IMR-90 (cell line): ENCODE measurements around the gene LRP1B. TPM values are rescaled to one million over a fixed set of nuclear protein-coding genes. Genes with fewer than 3 reads are reported as not detected.

Experiments used
- ATAC-seq: fragments of 200-7000 bp; cut with Tn5 transposase; 2 replicates; pipeline ENCODE4 v1.9.1; 2020; ENCODE audit warnings: low read depth, mild to moderate bottlenecking, moderate library complexity
- BruUV-seq: library from RNA; stranded (reverse); fragments of 400-500 nt; replicated peaks from 2 replicates; lab custom pipeline; 2021; lab: Mats Ljungman, UMichigan
- CTCF ChIA-PET: fragments of 300-600 bp; formaldehyde crosslinking; extraction: SDS; loops from one replicate; lab custom pipeline; 2021; ENCODE audit warnings: antibody characterized with exemption; lab: Yijun Ruan, JAX
- POLR2A ChIA-PET: fragments of 300-600 bp; sonication (Branson Sonifier 250); formaldehyde crosslinking; loops from one replicate; lab custom pipeline; 2022; ENCODE audit warnings: antibody characterized with exemption; ENCODE audit not compliant: unreplicated experiment; lab: Charles Lee
- DNase-seq: peaks from one replicate; pipeline ENCODE4 v3.0.0; 2013
- H2AFZ ChIP-seq: replicated peaks from 2 replicates; pipeline ENCODE3; 2013; ENCODE audit warnings: low read length, mild to moderate bottlenecking; ENCODE audit not compliant: poor library complexity
- H2AK5ac ChIP-seq: 2 replicates; pipeline ENCODE4 v1.6.1; 2013; ENCODE audit warnings: low read depth, low read length, inconsistent platforms
- H2AK9ac ChIP-seq: replicated peaks from 2 replicates; pipeline ENCODE3; 2013; ENCODE audit warnings: mild to moderate bottlenecking, low read depth, low read length, moderate library complexity; ENCODE audit not compliant: poor library complexity
- H2BK120ac ChIP-seq: 2 replicates; pipeline ENCODE4 v1.6.1; 2013; ENCODE audit warnings: low read depth, low read length, inconsistent platforms
- H2BK15ac ChIP-seq: 3 replicates; pipeline ENCODE4 v1.6.1; 2013; ENCODE audit warnings: low read depth, low read length, inconsistent platforms
- H2BK20ac ChIP-seq: 2 replicates; pipeline ENCODE4 v1.6.1; 2013; ENCODE audit warnings: low read depth, mild to moderate bottlenecking, inconsistent platforms, low read length, moderate library complexity
- H2BK5ac ChIP-seq: 2 replicates; pipeline ENCODE4 v1.6.1; 2013; ENCODE audit warnings: mild to moderate bottlenecking, low read depth, low read length, inconsistent platforms; ENCODE audit not compliant: poor library complexity, severe bottlenecking
- H3K14ac ChIP-seq: replicated peaks from 2 replicates; pipeline ENCODE4 v1.6.1; 2013; ENCODE audit warnings: low read depth, low read length, inconsistent platforms
- H3K18ac ChIP-seq: 2 replicates; pipeline ENCODE4 v1.6.1; 2013; ENCODE audit warnings: low read depth, low read length, control low read depth
- H3K23ac ChIP-seq: 2 replicates; pipeline ENCODE4 v1.6.1; 2013; ENCODE audit warnings: low read depth, low read length, inconsistent platforms
- H3K27ac ChIP-seq: 2 replicates; pipeline ENCODE4 v1.5.1; 2013; ENCODE audit warnings: mild to moderate bottlenecking, control low read depth, low read length; ENCODE audit not compliant: insufficient read depth
- H3K27me3 ChIP-seq: 2 replicates; pipeline ENCODE4 v1.6.1; 2013; ENCODE audit warnings: low read length; ENCODE audit not compliant: control insufficient read depth, insufficient read depth
- H3K36me3 ChIP-seq: 2 replicates; pipeline ENCODE4 v1.6.1; 2013; ENCODE audit warnings: low read length, mixed read lengths; ENCODE audit not compliant: control insufficient read depth, insufficient read depth
- H3K4ac ChIP-seq: 2 replicates; pipeline ENCODE4 v1.6.1; 2013; ENCODE audit warnings: low read depth, low read length, inconsistent platforms
- H3K4me1 ChIP-seq: 2 replicates; pipeline ENCODE4 v1.6.1; 2013; ENCODE audit warnings: low read length, mixed read lengths; ENCODE audit not compliant: control insufficient read depth, insufficient read depth
- H3K4me2 ChIP-seq: 2 replicates; pipeline ENCODE4 v1.6.1; 2013; ENCODE audit warnings: low read depth, mild to moderate bottlenecking, control low read depth, low read length, moderate library complexity
- H3K4me3 ChIP-seq: 2 replicates; pipeline ENCODE4 v1.5.1; 2013; ENCODE audit warnings: low read depth, mild to moderate bottlenecking, control low read depth, low read length, moderate library complexity; ENCODE audit not compliant: insufficient read depth
- H3K56ac ChIP-seq: 2 replicates; pipeline ENCODE4 v1.6.1; 2013; ENCODE audit warnings: low read length, inconsistent platforms; ENCODE audit not compliant: insufficient read depth; ENCODE audit errors: extremely low read depth
- H3K79me1 ChIP-seq, 2 experiments: 2 replicates each; pipeline ENCODE4 v1.6.1; 2013; ENCODE audit warnings: low read length in 2 of 2, inconsistent platforms in 1 of 2, low read depth in 1 of 2
- H3K9ac ChIP-seq: 2 replicates; pipeline ENCODE4 v1.6.1; 2013; ENCODE audit warnings: low read depth, low read length, control low read depth
- H3K9me1 ChIP-seq: 2 replicates; pipeline ENCODE4 v1.6.1; 2013; ENCODE audit warnings: low read length, inconsistent platforms; ENCODE audit not compliant: insufficient read depth
- H3K9me3 ChIP-seq: 2 replicates; pipeline ENCODE4 v1.6.1; 2013; ENCODE audit warnings: low read length; ENCODE audit not compliant: control insufficient read depth, insufficient read depth
- H4K20me1 ChIP-seq: 2 replicates; pipeline ENCODE4 v1.6.1; 2013; ENCODE audit warnings: low read length, inconsistent platforms; ENCODE audit not compliant: insufficient read depth
- H4K5ac ChIP-seq: 2 replicates; pipeline ENCODE4 v1.6.1; 2013; ENCODE audit warnings: mild to moderate bottlenecking, low read depth, low read length, control low read depth
- H4K8ac ChIP-seq, 2 experiments: 2 replicates each; pipeline ENCODE4 v1.6.1; 2013; ENCODE audit warnings: low read depth in 2 of 2, low read length in 2 of 2, control low read depth in 1 of 2, inconsistent platforms in 1 of 2
- H4K91ac ChIP-seq: 2 replicates; pipeline ENCODE4 v1.6.1; 2013; ENCODE audit warnings: low read depth, low read length, inconsistent platforms; ENCODE audit not compliant: insufficient read depth
- BHLHE40 ChIP-seq: fragments of 150-350 bp; IDR thresholded peaks from 2 replicates; pipeline ENCODE4 v1.6.1; 2016; ENCODE audit warnings: mild to moderate bottlenecking, low read depth, low read length
- CEBPB ChIP-seq: IDR thresholded peaks from 2 replicates; pipeline ENCODE4 v1.6.1; 2012; ENCODE audit warnings: low read depth, low read length, improper control_type of control experiment
- FOS ChIP-seq: fragments of 150-350 bp; IDR thresholded peaks from 2 replicates; pipeline ENCODE4 v1.6.1; 2016; ENCODE audit warnings: low read depth, low read length
- MAZ ChIP-seq: IDR thresholded peaks from 2 replicates; pipeline ENCODE4 v1.6.1; 2012; ENCODE audit warnings: low read depth, mild to moderate bottlenecking, low read length, improper control_type of control experiment, moderate library complexity, borderline replicate concordance
- MXI1 ChIP-seq: IDR thresholded peaks from 2 replicates; pipeline ENCODE4 v1.6.1; 2012; ENCODE audit warnings: low read depth, mild to moderate bottlenecking, low read length, moderate library complexity, borderline replicate concordance
- POLR2A ChIP-seq: IDR thresholded peaks from 2 replicates; pipeline ENCODE4 v1.6.1; 2012; ENCODE audit warnings: mild to moderate bottlenecking, low read depth, low read length
- RAD21 ChIP-seq: IDR thresholded peaks from 2 replicates; pipeline ENCODE4 v1.6.1; 2012; ENCODE audit warnings: low read length, improper control_type of control experiment
- RCOR1 ChIP-seq: IDR thresholded peaks from 2 replicates; pipeline ENCODE4 v1.6.1; 2012; ENCODE audit warnings: mild to moderate bottlenecking, low read length, improper control_type of control experiment; ENCODE audit not compliant: insufficient replicate concordance
- RFX5 ChIP-seq: IDR thresholded peaks from 2 replicates; pipeline ENCODE4 v1.8.0; 2012; ENCODE audit warnings: low read depth, mild to moderate bottlenecking, low read length, moderate library complexity
- dilution Hi-C: fragments of 300-500 bp; cut with HindIII; formaldehyde crosslinking; loops from one replicate; pipeline ENCODE4 v1.14.3; 2018; ENCODE audit warnings: low sequenced_read_pairs; ENCODE audit not compliant: unreplicated experiment
- in situ Hi-C: fragments of 300-500 bp; cut with MboI; formaldehyde crosslinking; loops from 3 replicates; pipeline ENCODE4 v1.14.3; 2019; ENCODE audit warnings: low sequenced_read_pairs, inconsistent platforms, mixed read lengths
- intact Hi-C: fragments of 100-400 bp; cut with micrococcal nuclease; formaldehyde crosslinking; loops from 2 replicates; pipeline ENCODE4 v1.10.0; 2022
- polyA plus RNA-seq, 3 experiments: library from polyadenylated mRNA; depleted of rRNA; stranded (reverse); fragments of >200 nt; gene quantifications; 2 replicates each; pipeline ENCODE4 v1.2.3, GENCODE V29; 2012; ENCODE audit warnings: low replicate concordance in 1 of 3
- total RNA-seq: library from RNA; depleted of rRNA; stranded (reverse); fragments of >200 nt; gene quantifications from 2 replicates; pipeline ENCODE4 v1.2.3, GENCODE V29; 2012
- TF ChIP-seq, protein P1 (sequence below): conservative IDR thresholded peaks from 2 replicates; pipeline ENCODE4 v1.5.1; 2012; ENCODE audit warnings: mild to moderate bottlenecking, low read depth, low read length, improper control_type of control experiment
- TF ChIP-seq, protein P2 (sequence below): fragments of 150-350 bp; IDR thresholded peaks from 2 replicates; pipeline ENCODE4 v1.6.1; 2017; ENCODE audit warnings: mild to moderate bottlenecking, antibody characterized with exemption, low read length, low read depth
- TF ChIP-seq, protein P3 (sequence below): fragments of 150-350 bp; IDR thresholded peaks from 2 replicates; pipeline ENCODE4 v1.6.1; 2016; ENCODE audit warnings: low read depth, mild to moderate bottlenecking, low read length, moderate library complexity, borderline replicate concordance

The LRP1B gene
- total and polyA plus RNA-seq, 2 of the 4 experiments (the other 2 are of a cell fraction) = under 0.01 to 0.02 TPM

DNA sequence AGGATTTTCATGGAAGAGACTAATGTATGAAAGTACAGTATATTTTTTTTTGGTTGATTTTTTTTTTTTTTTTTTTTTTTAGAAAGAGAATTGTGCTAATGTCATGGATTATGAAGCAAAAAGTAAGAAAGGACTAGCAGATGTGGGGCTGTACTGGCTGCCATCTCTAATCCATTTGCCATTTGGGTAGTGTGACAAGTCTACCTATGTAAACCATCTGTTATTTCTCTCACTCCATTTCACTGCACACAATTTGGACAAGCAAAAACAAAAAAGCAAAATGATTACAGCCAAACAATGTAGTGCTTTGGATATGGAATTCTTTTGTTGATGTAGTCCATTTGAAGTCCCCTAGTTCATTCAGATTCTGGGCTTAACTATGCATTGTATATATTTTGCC is 1355.4 kb downstream of the LRP1B start:
- no peak overlapping the region for H4K5ac ChIP-seq
- no peak overlapping the region for H3K14ac ChIP-seq
- no peak overlapping the region for H2AK5ac ChIP-seq
- H3K56ac ChIP-seq = no peak overlapping the region
- CTCF ChIA-PET = interaction anchor here (0.6 kb wide), 2 partner anchors 34 to 1423 kb away, joined by 3 read pairs; no protein-coding TSS in a partner anchor
- ATAC-seq (no peak), DNase-seq (no peak)
- H4K20me1 ChIP-seq = no peaks in the 10 kb centered on the region
- H2BK20ac ChIP-seq = no peak overlapping the region
- no peak overlapping the region for H3K23ac ChIP-seq
- no peak overlapping the region for H4K91ac ChIP-seq
- intact Hi-C loops = no loop called here
- no peak overlapping the region for H2BK120ac ChIP-seq
- H3K4me3 ChIP-seq = no peak overlapping the region
- H2BK15ac ChIP-seq = no peak overlapping the region
- POLR2A ChIA-PET = no interaction called here
- H3K4me2 ChIP-seq = no peak overlapping the region
- in situ Hi-C loops = no loop called here
- TF ChIP-seq POLR2A (no peak), RCOR1 (no peak), RFX5 (no peak), RAD21 (no peak), MAZ (no peak), CEBPB (no peak), MXI1 (no peak), FOS (no peak), BHLHE40 (no peak)
- TF ChIP-seq, protein P1, sequence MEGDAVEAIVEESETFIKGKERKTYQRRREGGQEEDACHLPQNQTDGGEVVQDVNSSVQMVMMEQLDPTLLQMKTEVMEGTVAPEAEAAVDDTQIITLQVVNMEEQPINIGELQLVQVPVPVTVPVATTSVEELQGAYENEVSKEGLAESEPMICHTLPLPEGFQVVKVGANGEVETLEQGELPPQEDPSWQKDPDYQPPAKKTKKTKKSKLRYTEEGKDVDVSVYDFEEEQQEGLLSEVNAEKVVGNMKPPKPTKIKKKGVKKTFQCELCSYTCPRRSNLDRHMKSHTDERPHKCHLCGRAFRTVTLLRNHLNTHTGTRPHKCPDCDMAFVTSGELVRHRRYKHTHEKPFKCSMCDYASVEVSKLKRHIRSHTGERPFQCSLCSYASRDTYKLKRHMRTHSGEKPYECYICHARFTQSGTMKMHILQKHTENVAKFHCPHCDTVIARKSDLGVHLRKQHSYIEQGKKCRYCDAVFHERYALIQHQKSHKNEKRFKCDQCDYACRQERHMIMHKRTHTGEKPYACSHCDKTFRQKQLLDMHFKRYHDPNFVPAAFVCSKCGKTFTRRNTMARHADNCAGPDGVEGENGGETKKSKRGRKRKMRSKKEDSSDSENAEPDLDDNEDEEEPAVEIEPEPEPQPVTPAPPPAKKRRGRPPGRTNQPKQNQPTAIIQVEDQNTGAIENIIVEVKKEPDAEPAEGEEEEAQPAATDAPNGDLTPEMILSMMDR = no peak
- TF ChIP-seq, protein P2, sequence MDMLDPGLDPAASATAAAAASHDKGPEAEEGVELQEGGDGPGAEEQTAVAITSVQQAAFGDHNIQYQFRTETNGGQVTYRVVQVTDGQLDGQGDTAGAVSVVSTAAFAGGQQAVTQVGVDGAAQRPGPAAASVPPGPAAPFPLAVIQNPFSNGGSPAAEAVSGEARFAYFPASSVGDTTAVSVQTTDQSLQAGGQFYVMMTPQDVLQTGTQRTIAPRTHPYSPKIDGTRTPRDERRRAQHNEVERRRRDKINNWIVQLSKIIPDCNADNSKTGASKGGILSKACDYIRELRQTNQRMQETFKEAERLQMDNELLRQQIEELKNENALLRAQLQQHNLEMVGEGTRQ = no peak
- TF ChIP-seq, protein P3, sequence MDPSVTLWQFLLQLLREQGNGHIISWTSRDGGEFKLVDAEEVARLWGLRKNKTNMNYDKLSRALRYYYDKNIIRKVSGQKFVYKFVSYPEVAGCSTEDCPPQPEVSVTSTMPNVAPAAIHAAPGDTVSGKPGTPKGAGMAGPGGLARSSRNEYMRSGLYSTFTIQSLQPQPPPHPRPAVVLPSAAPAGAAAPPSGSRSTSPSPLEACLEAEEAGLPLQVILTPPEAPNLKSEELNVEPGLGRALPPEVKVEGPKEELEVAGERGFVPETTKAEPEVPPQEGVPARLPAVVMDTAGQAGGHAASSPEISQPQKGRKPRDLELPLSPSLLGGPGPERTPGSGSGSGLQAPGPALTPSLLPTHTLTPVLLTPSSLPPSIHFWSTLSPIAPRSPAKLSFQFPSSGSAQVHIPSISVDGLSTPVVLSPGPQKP = no peak
- no peaks in the 10 kb centered on the region for H3K27me3 ChIP-seq
- dilution Hi-C loops = no loop called here
- H3K79me1 ChIP-seq = no peaks in the 10 kb centered on the region
- H3K9ac ChIP-seq = no peak overlapping the region
- H4K8ac ChIP-seq = no peak overlapping the region
- H3K9me3 ChIP-seq = no peaks in the 10 kb centered on the region
- no peak overlapping the region for H3K4ac ChIP-seq
- H2BK5ac ChIP-seq = no peak overlapping the region
- H3K27ac ChIP-seq = no peak overlapping the region
- H3K4me1 ChIP-seq = no peaks in the 10 kb centered on the region
- H3K18ac ChIP-seq = no peak overlapping the region
- no peaks in the 10 kb centered on the region for H3K9me1 ChIP-seq
- no peak overlapping the region for H2AFZ ChIP-seq
- no peak overlapping the region for H2AK9ac ChIP-seq
- no peaks in the 10 kb centered on the region for H3K36me3 ChIP-seq
- BruUV-seq = no TSS peak
